SK-N-MC (cell line): ENCODE data around the gene PTPRC.

Experiments
- EZH2 ChIP-seq: fragments of 200-600 bp; sonication (generic); IDR thresholded peaks from one replicate; pipeline ENCODE4 v1.6.1; 2017; ENCODE audit warnings: antibody characterized with exemption
- FOXP2 ChIP-seq: optimal IDR thresholded peaks from 2 replicates; pipeline ENCODE3; 2011; ENCODE audit warnings: mild to moderate bottlenecking, moderate library complexity; ENCODE audit not compliant: insufficient read depth; ENCODE audit errors: extremely low read length, control extremely low read depth
- POLR2AphosphoS5 ChIP-seq: IDR thresholded peaks from 2 replicates; pipeline ENCODE4 v1.6.1; 2012; ENCODE audit warnings: mild to moderate bottlenecking, low read depth, low read length, borderline replicate concordance

- TF ChIP-seq EZH2 (no peak), POLR2AphosphoS5 (no peak), FOXP2 (no peak)
These were observed 18.6 kb upstream of the PTPRC start for GRCh38 chr1:198620218-198620617.
